Tibial artery (tissue), 4 donors: ENCODE results near the gene NDUFAF2.
"Not testable (repeated sequence)": the region's sequence is repeated elsewhere in the genome, so short reads cannot be mapped to it uniquely, and the experiment has no call there.

Source experiments
- DNase-seq, 2 donors: peaks; one replicate each; pipeline ENCODE4 v3.0.0-alpha.2; 2019
- H3K27ac ChIP-seq, 2 donors: fragments of 200-600 bp; sonication (generic) in 1 of 2; 1 replicate in 1 of 2; 2 replicates in 1 of 2; pipeline ENCODE4 v1.5.1; 2018 to 2019; ENCODE audit warnings: mild to moderate bottlenecking in 1 of 2
- H3K27me3 ChIP-seq, 2 donors: fragments of 200-600 bp; sonication (generic) in 1 of 2; one replicate each; pipeline versions ENCODE4 v1.5.1 to v1.6.0; 2016 to 2019
- H3K36me3 ChIP-seq, 3 donors: fragments of 200-600 bp; sonication (generic) in 2 of 3; one replicate each; pipeline ENCODE4 v1.5.1; 2016 to 2019; ENCODE audit warnings: mild to moderate bottlenecking in 2 of 3
- H3K4me1 ChIP-seq, 4 donors: fragments of 200-600 bp; sonication (generic) in 2 of 4; 1 replicate in 3 of 4; 2 replicates in 1 of 4; pipeline ENCODE4 v1.5.1; 2016 to 2019
- H3K4me3 ChIP-seq, 2 donors: fragments of 200-600 bp; sonication (generic) in 1 of 2; 1 replicate in 1 of 2; 2 replicates in 1 of 2; pipeline ENCODE4 v1.5.1; 2018 to 2019; ENCODE audit warnings: mild to moderate bottlenecking in 2 of 2
- H3K9me3 ChIP-seq, 3 donors: fragments of 200-600 bp; sonication (generic) in 1 of 3; one replicate each; pipeline ENCODE4 v1.5.1; 2016 to 2019
- CTCF ChIP-seq, 2 experiments: fragments of 200-600 bp in 1 of 2; fragments of 450-650 bp in 1 of 2; IDR thresholded peaks; one replicate each; pipeline ENCODE4 v1.5.1; 2017 to 2019; ENCODE audit warnings: antibody characterized with exemption in 2 of 2, mild to moderate bottlenecking in 1 of 2, moderate library complexity in 1 of 2
- intact Hi-C: fragments of 100-400 bp; cut with DNase I; formaldehyde crosslinking; loops from one replicate; pipeline ENCODE4 v1.15.0; 2023; ENCODE audit warnings: low total_unique reads

NDUFAF2 gene

GRCh38 chr5:61182449-61182848 lies 237.4 kb downstream of the NDUFAF2 start:
- Histone ChIP-seq H3K4me3 (no peak overlapping the region), H3K36me3 (no peaks in the 10 kb centered on the region), H3K4me1 (no peaks in the 10 kb centered on the region), H3K9me3 (no peaks in the 10 kb centered on the region), H3K27ac (no peak overlapping the region), H3K27me3 (no peaks in the 10 kb centered on the region)
- intact Hi-C loops: no loop called here
- no peak for TF ChIP-seq CTCF (IDR thresholded peaks at IDR 0.05)
- no peak for DNase-seq

- DNase-seq: no peak
- intact Hi-C loops: no loop called here
- Histone ChIP-seq H3K27ac (no peak overlapping the region), H3K4me3 (no peak overlapping the region), H3K27me3 (no peaks in the 10 kb centered on the region), H3K9me3 (no peaks in the 10 kb centered on the region), H3K36me3 (no peaks in the 10 kb centered on the region), H3K4me1 (no peaks in the 10 kb centered on the region)
- no peak for TF ChIP-seq CTCF (IDR thresholded peaks at IDR 0.05)
These were observed 238.5 kb downstream of the NDUFAF2 start for GRCh38 chr5:61183538-61183937.

GRCh38 chr5:61184708-61185107 lies 239.7 kb downstream of the NDUFAF2 start:
- no peaks in the 10 kb centered on the region for H3K4me1 ChIP-seq
- no peak overlapping the region for H3K4me3 ChIP-seq
- H3K36me3 ChIP-seq: no peaks in the 10 kb centered on the region
- no peak overlapping the region for H3K27ac ChIP-seq
- H3K9me3 ChIP-seq: no peaks in the 10 kb centered on the region
- TF ChIP-seq CTCF (IDR thresholded peaks at IDR 0.05): no peak
- H3K27me3 ChIP-seq: no peaks in the 10 kb centered on the region
- intact Hi-C loops: no loop called here
- DNase-seq: no peak

- no peaks in the 10 kb centered on the region for H3K27me3 ChIP-seq
- intact Hi-C loops: no loop called here
- no peak for DNase-seq
- TF ChIP-seq CTCF (IDR thresholded peaks at IDR 0.05): no peak
- H3K36me3 ChIP-seq: no peaks in the 10 kb centered on the region
- H3K9me3 ChIP-seq: no peaks in the 10 kb centered on the region
- H3K4me1 ChIP-seq: no peaks in the 10 kb centered on the region
- no peak overlapping the region for H3K27ac ChIP-seq
- H3K4me3 ChIP-seq: no peak overlapping the region
These were observed 241.6 kb downstream of the NDUFAF2 start for GRCh38 chr5:61186634-61187033.

- intact Hi-C loops, H3K36me3 ChIP-seq, H3K4me3 ChIP-seq, H3K9me3 ChIP-seq, H3K27me3 ChIP-seq, H3K27ac ChIP-seq, H3K4me1 ChIP-seq, DNase-seq: not testable (repeated sequence)
These were observed 242.3 kb downstream of the NDUFAF2 start for GRCh38 chr5:61187352-61187751.

- intact Hi-C loops, H3K27ac ChIP-seq, H3K36me3 ChIP-seq, H3K27me3 ChIP-seq, DNase-seq, H3K4me3 ChIP-seq, H3K4me1 ChIP-seq, H3K9me3 ChIP-seq: not testable (repeated sequence)
These were observed 242.8 kb downstream of the NDUFAF2 start for GRCh38 chr5:61187826-61188225.

GRCh38 chr5:61198606-61199005 lies 253.6 kb downstream of the NDUFAF2 start:
- intact Hi-C loops: no loop called here
- Histone ChIP-seq H3K4me1 (no peaks in the 10 kb centered on the region), H3K9me3 (peaks cover 0 to 11% (median 0%) of the 10 kb centered on the region in 3 donors), H3K4me3 (no peak overlapping the region), H3K36me3 (no peaks in the 10 kb centered on the region), H3K27ac (no peak overlapping the region), H3K27me3 (no peaks in the 10 kb centered on the region)
- DNase-seq: no peak
- no peak for TF ChIP-seq CTCF (IDR thresholded peaks at IDR 0.05)
